Measurements from ENCODE around the gene GPR6.

DNA sequence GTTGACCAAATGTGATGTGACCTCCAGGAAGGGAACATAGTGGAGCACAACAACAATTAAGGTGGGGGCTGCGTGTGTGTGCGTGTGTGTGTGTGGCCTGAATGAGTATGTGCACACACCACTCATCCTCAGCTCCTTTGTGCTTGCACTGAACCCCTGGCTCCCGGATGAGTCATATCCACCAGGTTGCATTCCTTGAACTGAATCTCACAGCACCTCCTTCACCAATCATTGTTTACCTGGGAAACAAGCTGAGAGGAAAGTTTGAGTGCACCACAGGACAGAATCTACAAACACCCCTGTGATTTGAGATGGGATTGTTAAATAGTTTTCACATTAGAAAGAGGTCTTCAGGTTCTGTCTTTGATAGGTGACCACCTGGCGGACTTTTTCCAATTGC lies 33.7 kb upstream of the GPR6 start:
- TF ChIP-seq, protein P1, sequence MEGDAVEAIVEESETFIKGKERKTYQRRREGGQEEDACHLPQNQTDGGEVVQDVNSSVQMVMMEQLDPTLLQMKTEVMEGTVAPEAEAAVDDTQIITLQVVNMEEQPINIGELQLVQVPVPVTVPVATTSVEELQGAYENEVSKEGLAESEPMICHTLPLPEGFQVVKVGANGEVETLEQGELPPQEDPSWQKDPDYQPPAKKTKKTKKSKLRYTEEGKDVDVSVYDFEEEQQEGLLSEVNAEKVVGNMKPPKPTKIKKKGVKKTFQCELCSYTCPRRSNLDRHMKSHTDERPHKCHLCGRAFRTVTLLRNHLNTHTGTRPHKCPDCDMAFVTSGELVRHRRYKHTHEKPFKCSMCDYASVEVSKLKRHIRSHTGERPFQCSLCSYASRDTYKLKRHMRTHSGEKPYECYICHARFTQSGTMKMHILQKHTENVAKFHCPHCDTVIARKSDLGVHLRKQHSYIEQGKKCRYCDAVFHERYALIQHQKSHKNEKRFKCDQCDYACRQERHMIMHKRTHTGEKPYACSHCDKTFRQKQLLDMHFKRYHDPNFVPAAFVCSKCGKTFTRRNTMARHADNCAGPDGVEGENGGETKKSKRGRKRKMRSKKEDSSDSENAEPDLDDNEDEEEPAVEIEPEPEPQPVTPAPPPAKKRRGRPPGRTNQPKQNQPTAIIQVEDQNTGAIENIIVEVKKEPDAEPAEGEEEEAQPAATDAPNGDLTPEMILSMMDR (IDR thresholded peaks at IDR 0.05; ENCODE audit: insufficient read depth, low read length): no peak
- TF ChIP-seq, protein P2, sequence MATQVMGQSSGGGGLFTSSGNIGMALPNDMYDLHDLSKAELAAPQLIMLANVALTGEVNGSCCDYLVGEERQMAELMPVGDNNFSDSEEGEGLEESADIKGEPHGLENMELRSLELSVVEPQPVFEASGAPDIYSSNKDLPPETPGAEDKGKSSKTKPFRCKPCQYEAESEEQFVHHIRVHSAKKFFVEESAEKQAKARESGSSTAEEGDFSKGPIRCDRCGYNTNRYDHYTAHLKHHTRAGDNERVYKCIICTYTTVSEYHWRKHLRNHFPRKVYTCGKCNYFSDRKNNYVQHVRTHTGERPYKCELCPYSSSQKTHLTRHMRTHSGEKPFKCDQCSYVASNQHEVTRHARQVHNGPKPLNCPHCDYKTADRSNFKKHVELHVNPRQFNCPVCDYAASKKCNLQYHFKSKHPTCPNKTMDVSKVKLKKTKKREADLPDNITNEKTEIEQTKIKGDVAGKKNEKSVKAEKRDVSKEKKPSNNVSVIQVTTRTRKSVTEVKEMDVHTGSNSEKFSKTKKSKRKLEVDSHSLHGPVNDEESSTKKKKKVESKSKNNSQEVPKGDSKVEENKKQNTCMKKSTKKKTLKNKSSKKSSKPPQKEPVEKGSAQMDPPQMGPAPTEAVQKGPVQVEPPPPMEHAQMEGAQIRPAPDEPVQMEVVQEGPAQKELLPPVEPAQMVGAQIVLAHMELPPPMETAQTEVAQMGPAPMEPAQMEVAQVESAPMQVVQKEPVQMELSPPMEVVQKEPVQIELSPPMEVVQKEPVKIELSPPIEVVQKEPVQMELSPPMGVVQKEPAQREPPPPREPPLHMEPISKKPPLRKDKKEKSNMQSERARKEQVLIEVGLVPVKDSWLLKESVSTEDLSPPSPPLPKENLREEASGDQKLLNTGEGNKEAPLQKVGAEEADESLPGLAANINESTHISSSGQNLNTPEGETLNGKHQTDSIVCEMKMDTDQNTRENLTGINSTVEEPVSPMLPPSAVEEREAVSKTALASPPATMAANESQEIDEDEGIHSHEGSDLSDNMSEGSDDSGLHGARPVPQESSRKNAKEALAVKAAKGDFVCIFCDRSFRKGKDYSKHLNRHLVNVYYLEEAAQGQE (IDR thresholded peaks at IDR 0.05; ENCODE audit: insufficient replicate concordance, low read depth): no peak
- TF ChIP-seq POLR2AphosphoS5 (IDR thresholded peaks at IDR 0.05; ENCODE audit: low read depth): no peak
